B cell (primary cell): ENCODE data around the gene FCRL1. TPM values are rescaled to one million over a fixed set of nuclear protein-coding genes. Genes with fewer than 3 reads are reported as not detected.
A peak's percentile ranks its signal among the peaks of the same experiment; 100 is the strongest.

Experiments used
- ATAC-seq: fragments of 200-7000 bp; cut with Tn5 transposase; one replicate; pipeline ENCODE4 v1.10.0; 2021; ENCODE audit warnings: low read depth, mild to moderate bottlenecking, moderate number of reproducible peaks, moderate library complexity
- CTCF ChIA-PET: fragments of 350-600 bp; sonication (Branson Sonifier 250); formaldehyde crosslinking; loops from one replicate; lab custom pipeline; 2021; ENCODE audit warnings: antibody characterized with exemption, inconsistent platforms; lab: Charles Lee
- POLR2A ChIA-PET: fragments of 350-600 bp; sonication (Branson Sonifier 250); formaldehyde crosslinking; loops from one replicate; lab custom pipeline; 2021; ENCODE audit warnings: antibody characterized with exemption; lab: Charles Lee
- DNase-seq: peaks from one replicate; pipeline ENCODE4 v3.0.0; 2013
- H2AFZ ChIP-seq: 2 replicates; pipeline ENCODE4 v1.6.1; 2012; ENCODE audit warnings: mild to moderate bottlenecking, low read depth, low read length; ENCODE audit not compliant: insufficient read depth, poor library complexity, severe bottlenecking
- H3K27ac ChIP-seq, 2 donors: 1 replicate in 1 of 2; 2 replicates in 1 of 2; pipeline ENCODE4 v1.5.1; 2012 to 2013; ENCODE audit warnings: low read length in 2 of 2, mild to moderate bottlenecking in 2 of 2, moderate library complexity in 1 of 2
- H3K27me3 ChIP-seq, 4 experiments: fragments of 200-600 bp in 1 of 4; sonication (generic) in 1 of 4; replicated peaks in 1 of 4; 1 replicate in 2 of 4; 2 replicates in 2 of 4; pipeline versions ENCODE4 v1.6.1 to v1.7.0; 2013 to 2016; ENCODE audit warnings: low read length in 3 of 4, mild to moderate bottlenecking in 2 of 4, mixed read lengths in 1 of 4, moderate library complexity in 1 of 4; ENCODE audit not compliant: insufficient read depth in 4 of 4, control insufficient read depth in 3 of 4; ENCODE audit errors: control extremely low read depth in 1 of 4
- H3K36me3 ChIP-seq, 2 experiments: replicated peaks in 1 of 2; 1 replicate in 1 of 2; 2 replicates in 1 of 2; pipeline versions ENCODE4 v1.6.1 to v1.7.1; 2013; ENCODE audit warnings: low read length in 1 of 2; ENCODE audit not compliant: insufficient read depth in 2 of 2, control insufficient read depth in 1 of 2; ENCODE audit errors: control extremely low read depth in 1 of 2, extremely low read depth in 1 of 2
- H3K4me1 ChIP-seq, 2 donors: fragments of 200-600 bp in 1 of 2; sonication (generic) in 1 of 2; 1 replicate in 1 of 2; 2 replicates in 1 of 2; pipeline versions ENCODE4 v1.5.1 to v1.6.1; 2013 to 2017; ENCODE audit warnings: low read length in 2 of 2; ENCODE audit not compliant: control insufficient read depth in 2 of 2, insufficient read depth in 2 of 2
- H3K4me2 ChIP-seq: replicated peaks from 2 replicates; pipeline ENCODE3; 2012; ENCODE audit warnings: mild to moderate bottlenecking, low read depth, low read length; ENCODE audit not compliant: poor library complexity, severe bottlenecking
- H3K4me3 ChIP-seq, 5 experiments: fragments of 200-600 bp in 1 of 5; sonication (generic) in 1 of 5; 1 replicate in 3 of 5; 2 replicates in 2 of 5; pipeline versions ENCODE4 v1.5.1 to v1.7.0; 2011 to 2016; ENCODE audit warnings: low read length in 4 of 5, mild to moderate bottlenecking in 4 of 5, low read depth in 2 of 5, control low read depth in 1 of 5, moderate library complexity in 1 of 5; ENCODE audit not compliant: insufficient read depth in 1 of 5; ENCODE audit errors: control extremely low read depth in 1 of 5, extremely low read depth in 1 of 5
- H3K79me2 ChIP-seq: fragments of 200-600 bp; sonication (generic); one replicate; pipeline ENCODE4 v1.6.0; 2016; ENCODE audit warnings: low read length; ENCODE audit not compliant: control insufficient read depth, insufficient read depth
- H3K9ac ChIP-seq: fragments of 200-600 bp; sonication (generic); 2 replicates; pipeline ENCODE4 v1.6.1; 2017; ENCODE audit warnings: mild to moderate bottlenecking, low read length, moderate library complexity
- H3K9me3 ChIP-seq, 3 donors: one replicate each; pipeline versions ENCODE4 v1.6.1 to v1.7.1; 2013; ENCODE audit warnings: low read length in 2 of 3; ENCODE audit not compliant: control insufficient read depth in 2 of 3, insufficient read depth in 1 of 3; ENCODE audit errors: control extremely low read depth in 1 of 3
- H4K20me1 ChIP-seq: 2 replicates; pipeline ENCODE4 v1.6.0; 2012; ENCODE audit warnings: mild to moderate bottlenecking, low read length; ENCODE audit not compliant: insufficient read depth, control insufficient read depth, poor library complexity, severe bottlenecking
- H3K27ac Mint-ChIP-seq: one replicate; pipeline ENCODE4 v1.8.0; 2021; ENCODE audit warnings: mixed read lengths
- H3K27me3 Mint-ChIP-seq: one replicate; pipeline ENCODE4 v1.8.0; 2021; ENCODE audit warnings: mixed read lengths
- H3K4me1 Mint-ChIP-seq: one replicate; pipeline ENCODE4 v1.8.0; 2021; ENCODE audit warnings: mixed read lengths
- H3K4me3 Mint-ChIP-seq: one replicate; pipeline ENCODE4 v1.8.0; 2021; ENCODE audit warnings: mixed read lengths
- H3K9me3 Mint-ChIP-seq: one replicate; pipeline ENCODE4 v1.8.0; 2022; ENCODE audit warnings: mixed read lengths; ENCODE audit not compliant: insufficient read depth
- CTCF ChIP-seq: fragments of 200-600 bp; IDR thresholded peaks from one replicate; pipeline ENCODE4 v1.8.0; 2022; ENCODE audit warnings: antibody characterized with exemption, mild to moderate bottlenecking
- EZH2 ChIP-seq: IDR thresholded peaks from 2 replicates; pipeline ENCODE4 v1.6.1; 2012; ENCODE audit warnings: borderline replicate concordance, low read depth, mild to moderate bottlenecking, moderate library complexity, low read length; ENCODE audit not compliant: insufficient read depth, poor library complexity, severe bottlenecking
- WGBS: methylation state at CpG from one replicate; pipeline ENCODE4 v1.1.5; 2013; ENCODE audit warnings: missing lambda C conversion rate; ENCODE audit not compliant: insufficient coverage; 5-methylcytosine and 5-hydroxymethylcytosine counted together
- intact Hi-C: fragments of 100-400 bp; cut with micrococcal nuclease; formaldehyde crosslinking; loops from one replicate; pipeline ENCODE4 v1.10.0; 2022
- polyA plus RNA-seq: library from polyadenylated mRNA; depleted of rRNA; stranded (reverse); fragments of >200 nt; gene quantifications from 2 replicates; pipeline ENCODE4 v1.2.3, GENCODE V29; 2012
- total RNA-seq, 2 donors: library from RNA; stranded (reverse); fragments of 120-200 nt in 1 of 2; gene quantifications; 1 replicate in 1 of 2; 2 replicates in 1 of 2; pipeline versions ENCODE4 v1.2.3 to v1.2.4, GENCODE V29; 2013 to 2022

Gene FCRL1
- total and polyA plus RNA-seq, 2 donors (not counting 1 experiment from before 2014, with no cell fraction given) = 277 to 953 TPM

- Mint-ChIP-seq H3K4me3 (peak overlapping the region; percentile 13), H3K4me1 (peaks cover 52% of the 10 kb centered on the region), H3K27ac (peak overlapping the region; percentile 26), H3K27me3 (no peaks in the 10 kb centered on the region), H3K9me3 (peaks cover 2% of the 10 kb centered on the region)
- WGBS = 92% methylated on average over 4 of the region's 4 CpGs
- DNase-seq (no peak), ATAC-seq (no peak)
- intact Hi-C loops = no loop called here
- H3K4me1 ChIP-seq = peaks cover 28 to 31% of the 10 kb centered on the region in 2 donors
- H3K4me3 ChIP-seq = no peak overlapping the region
- H2AFZ ChIP-seq = no peak overlapping the region
- TF ChIP-seq EZH2 = no peak
- no peak for TF ChIP-seq CTCF
- no peaks in the 10 kb centered on the region for H3K9me3 ChIP-seq
- ChIA-PET CTCF (interaction anchor here (0.9 to 1.1 kb wide), 2 partner anchors 33 to 252 kb away, joined by 3 to 5 read pairs; no protein-coding TSS in a partner anchor), POLR2A (interaction anchor here (0.7 kb wide), 2 partner anchors 12 to 315 kb away, joined by 3 read pairs; partner anchors contain the start of gene FCRL1)
- no peaks in the 10 kb centered on the region for H3K27me3 ChIP-seq
- H3K27ac ChIP-seq = no peak overlapping the region
- no peak overlapping the region for H3K4me2 ChIP-seq
- H3K79me2 ChIP-seq = peaks cover 10% of the 10 kb centered on the region
- no peaks in the 10 kb centered on the region for H3K36me3 ChIP-seq
- H4K20me1 ChIP-seq = no peaks in the 10 kb centered on the region
- H3K9ac ChIP-seq = no peak overlapping the region
Observed at GRCh38 chr1:157831968-157832626, 12.2 kb upstream of the FCRL1 start.

GRCh38 chr1:157830887-157831286 lies 11.0 kb upstream of the FCRL1 start:
- Histone ChIP-seq H3K27me3 (no peaks in the 10 kb centered on the region), H3K27ac (no peak overlapping the region), H3K4me2 (no peak overlapping the region), H2AFZ (peak overlapping the region; percentile 32), H4K20me1 (no peaks in the 10 kb centered on the region), H3K4me3 (no peak overlapping the region), H3K79me2 (peaks cover 10% of the 10 kb centered on the region), H3K4me1 (peaks cover 28 to 31% of the 10 kb centered on the region in 2 donors), H3K36me3 (no peaks in the 10 kb centered on the region), H3K9me3 (no peaks in the 10 kb centered on the region), H3K9ac (no peak overlapping the region)
- Mint-ChIP-seq H3K4me3 (no peak overlapping the region), H3K27ac (no peak overlapping the region), H3K27me3 (no peaks in the 10 kb centered on the region), H3K4me1 (peaks cover 52% of the 10 kb centered on the region), H3K9me3 (peaks cover 2% of the 10 kb centered on the region)
- CTCF ChIA-PET = interaction anchor here (1.6 to 1.8 kb wide), 2 partner anchors 12 to 24 kb away, joined by 4 to 5 read pairs; no protein-coding TSS in a partner anchor
- POLR2A ChIA-PET = no interaction called here
- intact Hi-C loops = no loop called here
- ATAC-seq (no peak), DNase-seq (no peak)
- no CpG with 5 or more reads among the region's 2 CpGs for WGBS
- TF ChIP-seq EZH2 (no peak), CTCF (no peak)
